Measurements from ENCODE around the gene THSD4. TPM values are rescaled to one million over a fixed set of nuclear protein-coding genes. Genes with fewer than 3 reads are reported as not detected.

Gene THSD4
- total RNA-seq, 2 experiments from 2014 or later, result not detected

DNA sequence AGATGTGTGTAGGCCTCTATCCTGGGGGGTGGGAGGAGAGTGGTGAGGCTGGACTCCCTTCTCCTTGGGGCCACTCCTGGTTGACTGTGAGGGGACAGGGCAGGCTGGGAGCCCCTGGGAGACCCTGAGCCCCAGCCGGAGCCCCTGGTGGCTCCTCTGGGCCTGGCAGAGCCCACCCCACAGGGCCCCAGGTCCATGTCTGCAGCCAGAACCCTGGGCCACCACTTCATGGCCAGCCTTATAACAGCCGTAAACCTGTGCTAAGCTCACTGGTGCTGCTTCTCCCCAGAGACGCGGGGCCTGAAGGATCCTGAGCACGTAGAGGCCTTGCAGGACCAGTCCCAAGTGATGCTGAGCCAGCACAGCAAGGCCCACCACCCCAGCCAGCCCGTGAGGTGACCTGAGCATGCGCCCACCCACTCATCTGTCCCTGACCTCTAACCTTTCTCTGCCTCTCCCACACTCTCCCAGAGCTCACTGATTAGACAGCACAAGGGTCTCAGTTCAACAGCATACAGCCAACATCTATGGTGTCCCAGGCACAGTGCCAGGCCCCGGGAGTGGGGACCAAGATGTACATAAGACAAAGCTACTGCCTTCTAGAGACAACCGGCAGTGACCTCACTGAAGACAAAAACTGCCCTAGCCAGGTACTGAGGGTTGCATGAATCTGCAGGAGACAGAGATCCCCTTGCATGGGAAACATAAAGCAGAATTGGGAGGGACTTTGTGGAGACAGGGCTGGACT, 698.6 kb downstream of the THSD4 start:
- ChIA-PET POLR2A (no interaction called here), CTCF (no interaction called here)
- no peak for DNase-seq
- Mint-ChIP-seq H3K27ac (no peak overlapping the region), H3K36me3 (ENCODE audit: low read depth) (no peaks in the 10 kb centered on the region), H3K4me3 (no peak overlapping the region), H3K9me3 (peaks cover 6% of the 10 kb centered on the region), H3K27me3 (no peaks in the 10 kb centered on the region), H3K4me1 (ENCODE audit: low read depth) (no peaks in the 10 kb centered on the region)
- H3K36me3 ChIP-seq (ENCODE audit: insufficient read depth, low read length), result no peaks in the 10 kb centered on the region
- H3K27ac ChIP-seq (ENCODE audit: low read depth in 1 of 2, low read length in 2 of 2), result no peak overlapping the region
- no peak for ATAC-seq (ENCODE audit: poor library complexity)
- peaks cover 0 to 9% of the 10 kb centered on the region in 2 experiments for H3K9me3 ChIP-seq (ENCODE audit: control insufficient read depth in 1 of 2, insufficient read depth in 1 of 2, low read length in 2 of 2)
- H3K4me1 ChIP-seq (ENCODE audit: insufficient read depth, low read length), result no peaks in the 10 kb centered on the region
- TF ChIP-seq, protein P1, sequence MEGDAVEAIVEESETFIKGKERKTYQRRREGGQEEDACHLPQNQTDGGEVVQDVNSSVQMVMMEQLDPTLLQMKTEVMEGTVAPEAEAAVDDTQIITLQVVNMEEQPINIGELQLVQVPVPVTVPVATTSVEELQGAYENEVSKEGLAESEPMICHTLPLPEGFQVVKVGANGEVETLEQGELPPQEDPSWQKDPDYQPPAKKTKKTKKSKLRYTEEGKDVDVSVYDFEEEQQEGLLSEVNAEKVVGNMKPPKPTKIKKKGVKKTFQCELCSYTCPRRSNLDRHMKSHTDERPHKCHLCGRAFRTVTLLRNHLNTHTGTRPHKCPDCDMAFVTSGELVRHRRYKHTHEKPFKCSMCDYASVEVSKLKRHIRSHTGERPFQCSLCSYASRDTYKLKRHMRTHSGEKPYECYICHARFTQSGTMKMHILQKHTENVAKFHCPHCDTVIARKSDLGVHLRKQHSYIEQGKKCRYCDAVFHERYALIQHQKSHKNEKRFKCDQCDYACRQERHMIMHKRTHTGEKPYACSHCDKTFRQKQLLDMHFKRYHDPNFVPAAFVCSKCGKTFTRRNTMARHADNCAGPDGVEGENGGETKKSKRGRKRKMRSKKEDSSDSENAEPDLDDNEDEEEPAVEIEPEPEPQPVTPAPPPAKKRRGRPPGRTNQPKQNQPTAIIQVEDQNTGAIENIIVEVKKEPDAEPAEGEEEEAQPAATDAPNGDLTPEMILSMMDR (IDR thresholded peaks at IDR 0.05), result no peak
- intact Hi-C loops (cut with DNase I, micrococcal nuclease), result no loop called here
- no peak overlapping the region for H3K4me3 ChIP-seq (ENCODE audit: low read length)
- H3K27me3 ChIP-seq (ENCODE audit: control insufficient read depth in 1 of 2, insufficient read depth in 2 of 2, low read length in 2 of 2), result no peaks in the 10 kb centered on the region

DNA sequence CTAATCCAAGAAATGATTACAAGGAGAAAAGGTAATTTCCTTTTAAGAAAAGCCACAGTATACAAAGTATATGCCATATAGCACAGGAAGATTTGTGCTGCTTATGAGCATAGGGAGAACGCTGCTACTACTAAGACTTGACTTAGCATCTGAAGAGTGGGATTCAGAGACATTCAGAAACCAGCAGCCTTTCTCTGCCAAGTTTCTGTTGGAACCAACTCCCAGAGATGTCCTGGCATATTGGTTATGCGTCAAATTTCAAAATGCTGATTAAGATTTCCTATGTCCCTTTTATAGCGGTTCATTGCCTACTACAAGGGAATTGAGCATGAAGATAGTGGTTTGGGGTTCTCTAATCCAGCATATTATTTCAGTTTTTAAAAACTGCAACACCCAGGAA, 700.0 kb downstream of the THSD4 start:
- TF ChIP-seq, protein P1 (IDR thresholded peaks at IDR 0.05), result no peak
- no peak overlapping the region for H3K4me3 ChIP-seq (ENCODE audit: low read length)
- POLR2A ChIA-PET, result no interaction called here
- intact Hi-C loops (cut with DNase I, micrococcal nuclease), result no loop called here
- no peaks in the 10 kb centered on the region for H3K36me3 ChIP-seq (ENCODE audit: insufficient read depth, low read length)
- peaks cover 9 to 10% of the 10 kb centered on the region in 2 experiments for H3K9me3 ChIP-seq (ENCODE audit: control insufficient read depth in 1 of 2, insufficient read depth in 1 of 2, low read length in 2 of 2)
- CTCF ChIA-PET, result no interaction called here
- no peaks in the 10 kb centered on the region for H3K27me3 Mint-ChIP-seq
- no peak overlapping the region for H3K4me3 Mint-ChIP-seq
- no peaks in the 10 kb centered on the region for H3K4me1 Mint-ChIP-seq (ENCODE audit: low read depth)
- H3K9me3 Mint-ChIP-seq, result peaks cover 6% of the 10 kb centered on the region
- no peaks in the 10 kb centered on the region for H3K27me3 ChIP-seq (ENCODE audit: control insufficient read depth in 1 of 2, insufficient read depth in 2 of 2, low read length in 2 of 2)
- ATAC-seq (ENCODE audit: poor library complexity) (no peak), DNase-seq (no peak)
- no peaks in the 10 kb centered on the region for H3K4me1 ChIP-seq (ENCODE audit: insufficient read depth, low read length)
- no peak overlapping the region for H3K27ac Mint-ChIP-seq
- peaks cover 7% of the 10 kb centered on the region for H3K36me3 Mint-ChIP-seq (ENCODE audit: low read depth)
- H3K27ac ChIP-seq (ENCODE audit: low read depth in 1 of 2, low read length in 2 of 2), result no peak overlapping the region

DNA sequence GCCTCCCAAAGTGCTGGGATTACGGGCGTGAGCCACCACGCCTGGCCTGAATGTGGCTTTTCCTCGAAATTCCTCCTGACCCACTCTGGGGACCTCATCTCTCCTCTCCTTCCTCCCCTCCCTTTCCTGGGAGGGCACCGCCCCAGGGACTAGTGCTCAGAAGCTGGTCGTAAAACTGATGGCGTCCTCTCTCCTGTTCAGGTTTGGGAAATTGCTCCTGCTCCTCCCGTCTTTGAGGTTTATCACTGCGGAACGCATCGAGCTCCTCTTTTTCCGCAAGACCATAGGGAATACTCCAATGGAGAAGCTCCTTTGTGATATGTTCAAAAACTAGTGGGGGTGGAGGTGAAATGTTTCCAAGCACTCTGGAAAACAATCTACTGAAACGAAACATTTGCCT, 702.1 kb downstream of the THSD4 start:
- Histone ChIP-seq H3K4me1 (ENCODE audit: insufficient read depth, low read length) (no peaks in the 10 kb centered on the region), H3K4me3 (ENCODE audit: low read length) (no peak overlapping the region), H3K27ac (ENCODE audit: low read depth in 1 of 2, low read length in 2 of 2) (no peak overlapping the region), H3K36me3 (ENCODE audit: insufficient read depth, low read length) (no peaks in the 10 kb centered on the region), H3K9me3 (ENCODE audit: control insufficient read depth in 1 of 2, insufficient read depth in 1 of 2, low read length in 2 of 2) (peaks cover 14 to 28% of the 10 kb centered on the region in 2 experiments), H3K27me3 (ENCODE audit: control insufficient read depth in 1 of 2, insufficient read depth in 2 of 2, low read length in 2 of 2) (no peaks in the 10 kb centered on the region)
- intact Hi-C loops (cut with DNase I, micrococcal nuclease), result no loop called here
- Mint-ChIP-seq H3K4me3 (no peak overlapping the region), H3K9me3 (peaks cover 9% of the 10 kb centered on the region), H3K36me3 (ENCODE audit: low read depth) (peaks cover 25% of the 10 kb centered on the region), H3K4me1 (ENCODE audit: low read depth) (no peaks in the 10 kb centered on the region), H3K27ac (no peak overlapping the region), H3K27me3 (no peaks in the 10 kb centered on the region)
- TF ChIP-seq, protein P1 (IDR thresholded peaks at IDR 0.05), result no peak
- ChIA-PET POLR2A (no interaction called here), CTCF (no interaction called here)
- DNase-seq (no peak), ATAC-seq (ENCODE audit: poor library complexity) (no peak)

Measured in CD4-positive, alpha-beta T cell (primary cell).